Stimulated activated CD8-positive, alpha-beta memory T cell treated with anti-CD3 and anti-CD28 coated beads, Interleukin-7, amount 100 ng/mL, for 48 hours (primary cell): Measurements from ENCODE around the gene SLC15A4.
"Not testable (repeated sequence)": the region's sequence is repeated elsewhere in the genome, so short reads cannot be mapped to it uniquely, and the experiment has no call there.

Experiments used
- DNase-seq, 2 donors: peaks; one replicate each; pipeline ENCODE4 v3.0.0-alpha.2; 2020; ENCODE audit warnings: low read depth in 1 of 2; ENCODE audit errors: extremely low read depth in 1 of 2

Gene SLC15A4

DNA sequence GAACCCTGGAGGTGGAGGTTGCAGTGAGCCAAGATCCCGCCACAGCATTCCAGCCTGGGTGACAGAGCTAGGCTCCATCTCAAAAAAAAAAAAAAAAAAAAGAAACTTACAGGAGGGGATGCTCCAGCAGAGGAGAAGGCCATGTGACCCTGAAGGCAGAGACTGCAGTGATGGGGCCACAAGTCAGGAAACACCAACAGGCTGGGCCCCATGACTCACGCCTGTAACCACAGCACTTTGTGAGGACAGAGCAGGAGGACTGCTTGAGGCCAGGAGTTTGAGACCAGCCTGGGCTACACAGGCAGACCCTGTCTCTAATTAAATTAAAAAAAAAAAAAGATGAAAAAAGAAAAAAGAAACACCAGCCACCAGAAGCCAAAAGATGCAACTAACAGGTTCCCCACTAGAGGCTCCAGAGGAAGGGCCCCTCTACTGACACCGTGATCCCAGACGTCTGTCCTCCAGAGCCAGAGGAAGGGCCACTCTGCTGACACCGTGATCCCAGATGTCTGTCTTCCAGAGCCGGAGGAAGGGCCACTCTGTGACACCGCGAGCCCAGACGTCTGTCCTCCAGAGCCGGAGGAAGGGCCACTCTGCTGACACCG is 20.4 kb upstream of the SLC15A4 start:
- DNase-seq, result no peak

GRCh38 chr12:128843538-128843937 is 19.8 kb upstream of the SLC15A4 start:
- no peak for DNase-seq

DNA sequence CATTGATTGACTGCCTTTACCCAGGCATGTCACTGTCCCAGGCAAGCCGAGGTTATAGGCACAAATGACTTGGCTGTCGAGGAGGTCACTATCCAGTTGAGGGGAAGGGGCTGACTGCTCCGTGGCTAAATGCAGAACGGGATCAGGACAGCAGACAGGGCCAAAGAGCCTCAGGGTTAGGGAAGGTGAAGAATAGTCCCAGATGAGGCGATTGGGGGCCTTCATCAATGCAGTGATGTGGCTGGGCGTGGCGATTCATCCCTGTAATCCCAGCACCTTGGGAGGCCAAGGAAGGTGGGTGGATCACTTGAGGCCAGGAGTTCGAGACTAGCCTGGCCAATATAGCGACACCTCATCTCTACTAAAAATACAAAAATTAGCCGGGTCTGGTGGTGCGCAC is 18.8 kb upstream of the SLC15A4 start:
- no peak for DNase-seq

DNA sequence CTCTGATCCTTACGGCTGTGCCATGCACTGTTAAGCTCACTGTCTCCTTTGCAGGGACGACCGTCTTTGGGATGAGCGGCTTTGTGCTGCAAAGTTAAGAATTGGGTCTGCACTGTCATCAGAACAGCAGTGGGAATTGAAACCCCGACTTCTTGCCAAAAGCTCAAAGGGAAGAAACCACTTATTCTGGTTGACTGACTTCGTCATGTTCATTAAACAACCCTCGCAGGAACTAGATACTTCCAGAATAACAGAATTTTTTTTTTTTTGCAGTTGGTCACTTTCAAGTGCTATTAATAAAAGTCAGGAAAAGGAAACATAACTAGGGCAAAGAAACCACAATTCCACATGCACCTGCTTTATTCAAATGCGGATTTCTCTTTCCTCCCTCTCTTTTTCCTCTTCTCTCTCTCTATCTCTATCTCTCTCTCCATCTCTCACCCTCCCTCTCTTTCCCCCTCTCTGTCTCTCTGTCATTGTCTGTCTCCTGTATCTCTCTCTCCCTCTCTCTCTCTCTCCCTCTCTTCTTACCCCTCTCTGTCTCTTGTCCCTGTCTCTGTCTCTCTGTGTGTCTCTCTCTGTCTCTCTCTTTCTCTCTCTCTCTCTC is 17.2 kb upstream of the SLC15A4 start:
- DNase-seq, result no peak

DNA sequence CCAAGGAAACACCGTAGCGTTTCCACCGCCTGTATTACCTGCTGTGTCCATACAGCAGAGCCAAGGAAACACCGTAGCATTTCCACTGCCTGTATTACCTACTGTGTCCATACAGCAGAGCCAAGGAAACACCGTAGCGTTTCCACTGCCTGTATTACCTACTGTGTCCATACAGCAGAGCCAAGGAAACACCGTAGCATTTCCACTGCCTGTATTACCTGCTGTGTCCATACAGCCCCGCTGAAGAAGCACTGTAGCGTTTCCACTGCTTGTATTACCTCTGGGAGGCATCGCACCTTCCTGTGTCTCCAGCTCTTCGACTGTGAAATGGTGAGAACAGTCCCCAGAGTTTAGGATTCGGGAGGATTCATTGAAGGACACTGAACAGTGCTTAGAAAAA is 16.1 kb upstream of the SLC15A4 start:
- DNase-seq, result not testable (repeated sequence)

DNA sequence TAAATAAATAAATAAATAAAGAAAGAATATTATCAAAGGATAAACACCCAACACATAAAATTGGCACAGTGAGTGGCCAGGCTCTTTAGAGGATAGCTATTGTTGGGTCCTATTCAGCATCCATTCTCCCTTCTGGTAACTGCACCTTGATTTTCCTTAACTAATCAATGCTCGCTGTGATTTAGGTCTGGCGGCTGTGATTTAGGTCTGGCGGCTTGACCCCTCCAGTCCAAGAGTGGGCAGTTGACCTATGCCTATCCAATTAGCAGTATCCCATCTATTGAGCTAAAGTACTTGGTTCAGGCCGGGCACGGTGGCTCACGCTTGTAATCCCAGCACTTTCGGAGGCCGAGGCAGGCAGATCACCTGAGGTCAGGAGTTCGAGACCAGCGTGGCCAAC is 9.7 kb upstream of the SLC15A4 start:
- no peak for DNase-seq

DNA sequence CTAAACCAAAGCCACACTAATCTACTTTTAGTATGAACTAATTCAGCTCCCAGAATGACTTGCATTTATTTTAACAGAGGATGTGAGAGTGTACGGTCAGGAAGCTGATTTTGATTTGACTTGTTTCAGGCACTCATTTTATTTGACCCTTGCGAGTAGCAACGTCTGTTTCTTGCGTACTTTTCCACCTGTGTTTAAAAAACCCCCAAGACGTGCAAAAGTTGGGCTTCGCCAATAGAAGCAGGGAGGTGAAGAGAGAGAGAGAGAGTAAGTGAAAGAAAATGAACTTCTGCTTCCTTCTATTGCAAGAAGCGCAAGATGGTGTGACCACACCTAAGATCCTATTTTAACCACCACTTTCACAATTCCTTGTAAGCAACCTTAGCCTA is 6.7 kb upstream of the SLC15A4 start:
- DNase-seq, result no peak

- DNase-seq, result no peak
Observed at GRCh38 chr12:128829861-128830504, 6.2 kb upstream of the SLC15A4 start.

GRCh38 chr12:128827724-128828123 is 4.0 kb upstream of the SLC15A4 start:
- no peak for DNase-seq

GRCh38 chr12:128825835-128826234 is 2.1 kb upstream of the SLC15A4 start:
- no peak for DNase-seq

DNA sequence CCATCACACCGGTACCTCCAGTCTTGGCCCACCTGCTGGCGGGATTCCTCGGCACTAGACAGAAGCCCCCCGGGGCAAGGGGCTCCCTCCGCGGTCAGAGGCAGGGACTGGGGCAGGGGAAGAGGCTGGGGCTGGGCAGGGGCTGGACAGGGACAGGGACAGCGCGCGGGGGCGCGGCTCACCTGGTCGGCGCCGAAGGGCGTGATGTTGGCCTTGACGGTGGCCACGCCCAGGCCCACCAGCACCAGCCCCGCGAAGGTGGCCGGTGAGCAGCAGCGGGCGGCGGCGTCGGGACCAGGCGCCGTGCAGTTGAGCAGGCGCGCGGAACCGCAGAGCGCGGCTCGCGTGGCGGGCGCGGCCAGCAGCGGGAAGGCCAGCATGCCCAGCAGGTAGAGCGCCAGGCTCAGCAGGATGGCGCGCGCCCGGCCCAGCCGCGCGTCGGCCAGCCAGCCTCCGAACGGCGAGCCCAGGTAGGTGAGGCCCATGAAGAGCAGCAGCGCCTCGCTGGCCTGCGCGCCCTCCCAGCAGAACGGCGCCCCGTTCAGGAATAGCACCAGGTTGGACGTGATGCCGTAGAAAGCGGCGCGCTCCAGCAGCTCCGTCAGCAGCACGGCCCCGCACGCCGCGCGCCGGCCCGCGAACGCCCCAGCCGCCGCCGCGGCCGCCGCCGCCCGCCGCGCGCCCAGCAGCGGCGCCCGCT is 392 bp downstream of the SLC15A4 start:
- no peak for DNase-seq

GRCh38 chr12:128820723-128821432 is 2.9 kb downstream of the SLC15A4 start:
- DNase-seq, result no peak

GRCh38 chr12:128820253-128820652 is 3.5 kb downstream of the SLC15A4 start:
- no peak for DNase-seq

GRCh38 chr12:128819293-128820144 is 4.2 kb downstream of the SLC15A4 start:
- no peak for DNase-seq

DNA sequence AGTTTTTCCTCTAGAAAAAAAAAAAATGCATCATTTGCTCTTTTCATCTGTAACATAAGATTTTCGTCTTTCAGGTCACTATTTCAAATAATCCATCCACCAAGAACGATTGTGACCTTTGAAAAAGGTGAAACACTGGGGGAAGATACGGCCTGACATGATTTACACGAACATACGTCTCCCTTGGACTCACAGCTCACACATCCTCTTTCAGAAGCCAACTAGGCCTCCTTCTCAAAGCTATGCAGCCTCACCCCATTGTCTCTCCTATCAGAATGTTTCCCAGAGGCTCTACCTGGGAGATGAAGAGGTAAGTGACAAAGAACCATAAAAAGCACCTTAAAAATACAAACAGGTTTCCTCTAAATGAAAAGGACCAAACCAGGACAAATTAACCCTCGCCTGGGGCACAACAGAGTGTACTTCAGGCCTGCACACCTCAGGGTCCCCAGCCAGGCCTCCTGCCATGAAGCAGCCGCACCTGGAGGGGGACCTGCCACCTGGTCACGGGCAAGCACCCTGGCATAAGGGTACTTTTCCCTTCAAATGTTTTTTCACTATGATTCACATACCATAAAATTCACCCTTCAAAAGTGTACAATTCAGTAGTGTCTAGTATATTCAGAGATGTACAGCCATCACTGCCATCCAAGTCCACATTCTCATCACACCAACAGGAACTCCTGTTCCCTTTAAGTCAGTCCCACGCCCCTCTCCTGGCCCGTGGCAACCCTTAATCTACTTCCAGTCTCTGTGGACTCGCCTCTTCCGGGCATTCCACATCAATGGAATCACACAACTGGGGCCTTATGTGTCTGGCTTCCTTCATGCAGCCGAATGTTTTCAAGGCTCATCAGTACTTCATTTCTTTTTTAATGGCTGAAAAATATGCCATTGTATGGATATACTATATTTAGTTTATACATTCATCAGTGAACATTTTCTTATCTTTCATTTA is 5.4 kb downstream of the SLC15A4 start:
- no peak for DNase-seq

- no peak for DNase-seq
Observed at GRCh38 chr12:128817111-128818015, 6.4 kb downstream of the SLC15A4 start.

GRCh38 chr12:128816643-128816920 is 7.2 kb downstream of the SLC15A4 start:
- no peak for DNase-seq
